Measurements from ENCODE around the gene IRX4.

The IRX4 gene

DNA sequence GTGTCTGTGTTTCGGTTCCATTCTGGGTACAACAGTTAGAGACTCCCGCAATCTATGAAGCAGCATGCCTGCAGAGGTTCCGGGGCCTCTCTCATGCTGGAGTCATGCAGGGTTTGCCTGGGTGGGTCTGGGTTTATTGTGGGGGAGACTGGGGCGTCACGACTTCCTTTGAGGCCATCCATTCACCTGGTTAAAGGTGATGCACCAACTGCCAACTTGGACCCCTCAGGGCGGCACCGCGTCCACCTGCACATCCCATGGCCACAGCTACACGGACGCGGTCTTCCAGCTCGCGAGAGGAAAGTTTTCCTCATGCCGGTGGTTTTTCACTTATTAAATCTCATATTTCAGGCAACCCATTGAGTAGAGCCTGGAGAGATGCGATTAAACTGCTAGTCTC, 30.9 kb upstream of the IRX4 start:
- no peak for DNase-seq

DNA sequence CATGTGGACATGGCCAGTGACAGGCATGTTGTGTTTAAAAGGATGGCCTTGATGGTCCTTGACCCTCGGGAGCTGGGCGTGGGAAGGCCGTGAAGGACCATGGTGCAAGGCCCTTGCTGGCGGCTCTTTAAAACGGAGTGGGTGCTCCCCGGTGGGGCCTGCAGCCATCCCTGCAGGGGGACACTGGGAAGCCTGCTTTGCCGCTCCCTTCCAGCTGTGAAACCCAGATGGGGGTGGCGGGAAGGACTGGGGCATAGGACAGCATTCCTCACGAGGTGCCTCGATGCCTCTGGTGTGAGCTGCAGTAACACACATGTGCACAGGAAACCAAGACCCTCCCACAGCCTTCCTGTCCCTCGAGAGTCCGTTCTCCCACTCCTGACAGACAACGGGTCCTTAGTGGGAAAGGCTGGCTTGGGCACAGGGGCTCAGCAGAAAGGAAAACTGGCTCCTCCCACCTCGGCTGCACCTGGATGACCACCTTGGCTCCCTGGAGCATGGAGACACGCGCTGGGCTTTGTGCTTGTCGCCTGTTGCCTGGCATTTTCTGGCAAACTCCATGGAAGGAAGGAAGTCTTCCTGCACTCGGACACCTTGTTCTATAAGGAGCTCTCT, 30.3 kb upstream of the IRX4 start:
- DNase-seq, result no peak

DNA sequence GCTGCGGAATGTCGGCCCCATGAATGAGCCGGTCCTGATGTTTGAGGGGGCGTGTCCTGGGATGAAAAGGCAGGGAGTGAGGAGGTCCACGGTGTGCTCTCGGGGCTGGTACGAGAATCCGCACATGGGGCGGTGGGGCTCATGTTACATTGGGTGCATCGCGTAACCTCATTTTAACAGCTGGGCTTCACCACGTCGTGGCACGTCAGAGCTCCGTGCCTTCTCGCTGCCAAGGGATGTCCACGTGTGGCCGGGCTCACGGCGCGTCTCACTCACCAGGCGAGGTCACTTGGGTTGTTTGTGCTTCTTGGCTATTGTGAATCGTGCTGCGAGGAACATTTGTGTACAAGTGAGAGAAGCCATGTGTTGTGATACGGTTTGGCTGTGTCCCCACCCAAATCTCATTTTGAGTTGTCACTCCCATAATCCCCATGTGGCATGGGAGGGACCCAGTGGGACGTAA, 29.1 kb upstream of the IRX4 start:
- DNase-seq, result no peak

DNA sequence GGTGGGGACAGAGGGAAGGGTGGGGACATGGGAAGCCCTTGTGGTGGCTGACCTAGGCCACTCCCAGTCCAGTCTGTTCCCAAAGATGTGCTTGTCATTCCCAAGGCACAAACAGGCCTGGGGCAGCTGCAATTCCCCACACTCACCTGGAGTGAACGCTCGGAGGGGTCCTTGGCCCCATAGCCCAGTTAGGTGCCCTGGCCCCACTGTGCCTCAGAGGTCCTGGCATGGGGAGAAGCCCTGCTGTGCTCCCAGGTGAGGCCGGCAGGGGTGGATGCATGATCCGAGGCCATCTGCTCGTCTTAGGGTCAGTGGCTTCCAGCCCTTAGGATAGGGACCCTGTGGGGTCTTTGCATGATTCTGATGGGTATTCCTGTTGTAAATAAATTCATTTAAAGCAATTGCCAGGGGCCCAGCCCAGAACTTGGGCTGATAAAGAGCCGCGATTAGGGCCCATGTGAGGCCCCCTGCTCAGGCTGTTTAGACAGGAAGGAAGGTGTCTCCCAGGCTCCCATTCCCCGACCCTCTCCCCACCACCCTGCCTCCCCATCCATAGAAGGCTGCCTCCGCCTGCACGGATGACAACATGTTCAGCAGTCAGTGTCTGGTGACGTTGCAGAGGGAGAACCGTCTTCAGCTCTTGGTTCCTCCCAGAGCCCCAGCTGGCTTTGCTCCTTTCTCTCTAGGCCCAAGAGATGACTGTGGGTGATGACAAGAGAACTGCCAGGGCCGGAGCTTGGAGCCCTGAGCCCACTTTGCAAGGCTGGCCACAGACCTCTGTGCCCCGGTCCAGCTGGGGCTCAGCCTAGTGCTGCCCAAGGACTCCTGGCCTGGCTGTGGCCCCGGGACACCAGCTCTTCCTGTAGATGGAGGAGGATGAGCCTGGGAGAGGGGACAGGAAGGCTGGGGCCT, 28.4 kb upstream of the IRX4 start:
- no peak for DNase-seq

DNA sequence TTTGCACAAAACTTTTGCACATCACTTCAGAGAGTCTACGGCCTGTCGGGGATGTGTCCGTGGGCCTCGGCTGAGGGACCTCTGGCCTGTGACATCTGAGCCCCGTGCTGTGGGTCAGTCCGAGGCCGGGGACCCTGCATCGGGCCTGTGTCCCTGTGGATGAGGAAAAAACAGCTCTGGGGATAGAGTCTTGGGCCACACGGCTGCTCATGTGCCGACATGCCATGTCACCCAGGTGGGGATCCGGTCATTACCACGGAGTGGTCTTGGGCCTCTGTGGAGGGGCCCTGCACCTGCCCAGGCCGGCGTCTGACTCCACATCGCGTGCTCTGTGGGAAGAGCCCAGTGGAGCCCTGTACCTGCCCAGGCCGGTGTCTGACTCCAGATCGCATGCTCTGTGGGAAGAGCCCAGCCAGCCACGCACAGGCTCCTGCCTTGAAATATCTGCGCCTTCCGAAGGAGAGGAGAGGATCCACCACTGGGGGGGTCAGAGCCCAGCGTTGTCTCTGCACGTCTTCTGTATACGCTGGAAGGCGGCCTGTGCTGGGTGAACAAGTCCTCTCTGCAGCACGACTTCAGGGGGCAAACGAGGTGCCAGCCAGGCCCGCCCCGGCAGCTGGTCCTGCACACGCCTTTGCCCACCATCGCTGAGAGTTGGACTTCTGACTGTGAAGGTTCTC, 27.5 kb upstream of the IRX4 start:
- no peak for DNase-seq

DNA sequence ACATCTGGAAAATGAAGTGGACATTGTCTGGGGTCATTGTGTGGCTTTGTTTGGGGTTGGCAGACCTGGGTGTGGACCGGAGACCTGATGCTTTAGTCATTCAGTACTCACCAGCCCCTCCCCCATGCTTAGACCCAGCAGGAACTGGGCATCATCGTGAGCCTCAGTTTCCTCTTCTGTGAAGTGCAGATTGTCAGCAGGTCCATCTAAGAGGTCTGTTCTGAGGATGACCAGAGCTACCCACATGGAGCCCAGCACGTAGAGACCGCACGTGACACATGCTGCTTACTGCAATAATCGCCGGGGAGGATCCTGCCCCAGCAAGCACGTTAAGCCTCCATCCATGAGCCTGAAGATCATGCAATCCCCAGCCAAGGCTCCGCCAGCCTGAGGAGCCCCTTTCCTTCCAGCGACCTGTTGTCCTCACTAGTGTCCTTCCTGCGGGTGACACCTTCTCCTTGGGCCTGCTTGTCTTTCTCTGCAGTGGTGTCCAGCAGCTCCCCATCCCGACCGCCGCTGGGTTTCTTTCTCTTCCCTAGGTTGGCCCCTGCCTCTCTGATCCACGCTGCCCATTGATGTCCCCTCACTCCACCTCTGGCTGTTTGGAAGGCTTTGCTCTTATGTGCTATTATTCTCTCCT, 26.7 kb upstream of the IRX4 start:
- DNase-seq, result no peak

DNA sequence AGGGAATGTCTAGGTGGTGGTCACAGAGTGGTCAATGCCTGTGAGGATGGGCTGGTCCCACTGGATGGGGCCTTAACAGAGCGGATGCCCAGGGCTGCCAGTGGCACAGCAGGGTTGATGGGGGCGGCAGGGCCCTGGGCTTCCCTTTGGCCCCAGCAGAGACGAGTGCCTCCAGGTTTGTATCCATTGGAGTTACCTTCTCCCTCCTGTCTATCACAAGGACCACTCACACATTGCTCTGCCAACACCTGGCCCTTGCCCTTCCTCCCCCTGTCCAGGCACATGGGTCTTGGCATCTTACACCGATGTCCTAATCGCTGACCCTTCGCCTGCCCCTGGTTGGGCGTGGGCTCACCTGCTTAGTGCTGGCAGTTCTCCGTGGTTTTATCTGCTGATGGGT, 26.2 kb upstream of the IRX4 start:
- no peak for DNase-seq

DNA sequence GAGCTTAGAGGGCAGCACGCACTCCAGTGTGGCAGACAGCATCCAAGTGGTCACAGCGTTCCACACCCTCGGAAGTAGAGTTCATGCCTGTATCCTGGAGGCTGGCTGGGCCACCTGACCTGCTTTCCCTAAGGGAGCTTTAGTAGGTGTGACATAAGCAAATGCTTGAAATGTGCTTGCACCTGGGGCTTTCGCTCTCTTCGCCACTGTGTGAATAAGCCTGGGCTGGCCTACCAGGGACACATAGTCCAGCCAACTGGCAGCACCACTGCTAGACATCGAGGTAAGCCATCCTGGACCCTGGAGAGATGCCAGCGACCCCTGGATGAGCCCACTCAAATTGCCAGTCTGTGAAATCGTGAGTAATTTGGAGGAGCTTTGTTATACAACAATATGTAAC, 24.9 kb upstream of the IRX4 start:
- no peak for DNase-seq

DNA sequence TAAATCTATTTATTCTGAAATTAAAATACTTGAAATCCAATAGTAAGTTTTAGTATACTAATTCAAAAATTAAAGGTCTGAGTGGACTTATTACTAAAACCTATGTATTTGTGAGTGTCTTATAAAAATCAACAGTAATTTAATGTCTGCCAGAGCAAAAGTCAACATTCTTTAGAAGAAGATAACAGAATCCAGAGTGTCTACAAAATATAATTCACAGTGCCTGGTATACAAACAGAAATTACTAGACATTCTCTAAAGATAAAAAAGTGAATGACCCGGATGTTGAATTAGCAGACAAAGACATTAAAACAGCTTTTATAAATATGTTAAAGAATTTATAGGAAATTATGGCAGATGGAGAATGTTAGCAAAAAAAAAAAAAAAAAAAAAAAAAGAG, 22.4 kb upstream of the IRX4 start:
- no peak for DNase-seq

DNA sequence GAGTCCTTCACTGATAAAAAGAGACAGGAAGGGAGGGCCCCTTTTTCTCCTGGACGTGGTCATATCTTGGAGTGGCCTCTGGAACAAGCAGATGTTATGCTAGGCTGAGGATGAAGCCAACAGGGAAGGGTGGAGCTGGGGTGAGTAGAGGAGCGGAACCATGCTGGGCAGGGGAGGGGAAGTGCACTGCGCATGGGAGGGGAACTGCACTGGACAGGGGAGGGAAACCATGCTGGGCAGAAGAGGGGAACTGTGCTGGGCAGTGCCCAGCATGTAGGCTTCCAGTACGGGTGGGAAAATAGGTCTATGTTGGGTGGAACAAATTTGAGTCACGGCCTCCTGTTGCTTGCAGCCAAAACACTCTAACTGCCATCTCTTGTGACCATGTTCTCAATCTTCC, 19.3 kb upstream of the IRX4 start:
- DNase-seq, result no peak

DNA sequence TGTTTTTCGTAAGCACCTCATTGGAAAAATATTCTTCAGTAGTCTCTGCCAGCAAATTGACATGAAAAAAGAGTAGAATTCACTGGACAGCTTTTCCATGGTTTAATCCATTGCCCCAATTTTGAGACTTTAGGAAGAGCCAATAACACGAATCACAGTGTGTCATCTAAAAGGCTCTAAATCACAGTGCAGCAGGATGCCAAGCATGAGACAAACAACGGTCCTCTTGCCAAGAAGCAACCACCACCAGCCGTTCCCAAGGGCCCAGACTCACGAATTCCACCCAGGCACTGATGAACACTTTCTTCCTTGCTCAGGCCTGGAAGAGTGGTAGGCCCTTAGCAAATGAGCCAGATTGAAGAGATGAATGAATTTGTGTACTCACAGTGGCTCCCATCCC, 18.3 kb upstream of the IRX4 start:
- no peak for DNase-seq

DNA sequence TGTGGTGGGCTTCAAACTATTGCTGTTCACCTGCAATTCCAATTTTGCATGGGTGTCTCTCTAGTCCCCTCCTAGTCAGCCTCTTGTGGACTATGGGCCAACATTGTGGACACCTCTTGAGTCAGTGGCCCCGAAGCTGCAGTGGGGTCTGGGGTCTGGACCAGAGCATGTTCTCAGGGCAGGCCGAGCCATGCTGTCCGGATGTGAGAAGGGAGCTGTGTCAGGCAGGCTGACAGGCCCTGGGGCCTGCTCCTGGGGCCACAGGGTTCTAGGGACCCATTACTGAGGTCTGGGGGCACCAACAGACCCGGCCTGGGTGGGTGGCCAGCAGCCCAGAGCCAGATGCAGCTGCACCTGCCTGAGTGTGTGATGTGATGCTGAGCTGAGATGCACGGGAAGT, 16.5 kb upstream of the IRX4 start:
- DNase-seq, result no peak

DNA sequence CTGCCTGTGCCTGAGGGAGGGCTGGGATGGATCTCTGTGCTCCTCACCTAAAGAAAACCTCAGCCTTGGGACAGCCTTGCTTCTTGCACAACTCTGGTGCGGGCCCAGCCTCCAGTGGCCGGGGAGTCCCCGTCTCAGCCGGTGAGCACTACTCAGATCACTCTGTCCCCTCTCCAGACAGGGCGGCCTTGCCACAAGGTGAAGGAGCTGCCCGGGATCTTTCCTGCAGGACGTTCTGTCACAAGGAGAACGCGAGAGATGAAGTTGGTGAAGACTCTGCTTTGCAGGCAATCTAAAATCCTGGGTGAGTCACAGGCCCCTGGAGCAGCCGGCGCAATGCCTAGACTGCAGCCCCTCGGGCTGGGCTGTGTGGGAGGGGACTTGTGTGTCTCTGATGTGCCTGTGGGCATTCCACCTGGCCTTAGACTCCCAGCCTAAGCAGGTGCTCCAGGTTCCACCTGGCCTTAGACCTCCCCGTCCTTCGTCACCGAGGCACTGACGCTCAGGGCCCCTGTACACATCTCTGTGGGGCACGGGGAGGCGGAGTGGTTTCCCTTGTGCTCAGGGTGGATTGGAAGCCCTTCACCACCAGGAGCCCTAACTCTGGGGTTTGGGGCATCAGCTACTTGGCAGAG, 15.2 kb upstream of the IRX4 start:
- DNase-seq, result no peak

DNA sequence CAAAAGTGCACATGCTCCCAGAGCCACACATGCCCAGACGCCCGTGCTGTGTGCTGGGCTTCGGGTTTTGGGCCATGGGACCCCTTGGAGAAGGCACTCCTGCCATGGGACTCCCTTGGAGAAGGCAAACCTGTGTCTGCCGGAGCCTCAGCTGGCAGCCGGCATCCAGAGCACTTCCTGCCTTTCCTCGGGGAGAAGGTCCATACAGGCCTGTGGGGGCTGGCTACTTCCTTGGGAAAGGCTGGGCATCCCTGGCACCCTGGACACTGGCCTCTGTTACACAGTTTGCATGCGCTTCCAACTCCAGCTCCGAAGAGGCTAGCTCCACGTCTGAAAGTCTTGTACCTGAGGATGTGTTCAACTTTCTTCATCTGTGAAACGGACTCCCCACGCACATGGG, 14.7 kb upstream of the IRX4 start:
- DNase-seq, result no peak

DNA sequence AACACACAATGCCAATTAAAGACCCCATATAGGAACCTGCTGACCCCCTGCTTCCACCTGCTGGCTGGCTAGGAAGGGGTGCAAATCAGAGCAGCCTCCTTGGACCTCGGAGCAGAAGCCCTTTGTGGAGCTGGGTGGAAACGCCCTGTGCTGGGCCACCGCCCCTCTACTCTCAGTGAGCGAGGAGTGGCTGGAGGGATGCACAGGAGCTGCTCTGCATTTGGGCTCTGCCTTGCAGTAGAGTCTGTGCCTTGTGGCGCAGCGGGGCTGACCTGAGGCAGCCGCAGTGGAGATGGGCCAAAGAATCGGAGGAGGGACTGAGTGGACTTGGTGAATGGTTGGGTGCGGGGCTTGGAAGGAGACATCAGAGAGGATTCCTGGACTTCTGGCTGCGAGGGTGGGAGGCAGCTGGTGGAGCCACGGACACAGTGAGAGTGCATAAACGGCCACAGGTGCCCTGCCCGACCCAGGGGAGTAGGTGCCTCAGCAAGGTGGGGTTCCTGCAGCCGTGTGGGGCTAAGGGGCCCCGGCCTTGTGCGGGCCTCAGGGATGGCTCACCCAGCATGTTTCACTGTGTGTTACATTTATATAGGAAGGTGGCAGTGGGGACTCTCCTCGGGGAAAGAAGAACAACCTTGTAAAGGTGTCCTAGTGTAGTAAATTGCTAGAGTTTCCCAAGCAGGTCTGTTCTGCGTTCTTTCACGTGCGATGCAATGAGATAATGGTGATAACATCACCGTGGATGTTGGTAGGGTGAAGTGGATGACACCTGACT, 14.1 kb upstream of the IRX4 start:
- no peak for DNase-seq

DNA sequence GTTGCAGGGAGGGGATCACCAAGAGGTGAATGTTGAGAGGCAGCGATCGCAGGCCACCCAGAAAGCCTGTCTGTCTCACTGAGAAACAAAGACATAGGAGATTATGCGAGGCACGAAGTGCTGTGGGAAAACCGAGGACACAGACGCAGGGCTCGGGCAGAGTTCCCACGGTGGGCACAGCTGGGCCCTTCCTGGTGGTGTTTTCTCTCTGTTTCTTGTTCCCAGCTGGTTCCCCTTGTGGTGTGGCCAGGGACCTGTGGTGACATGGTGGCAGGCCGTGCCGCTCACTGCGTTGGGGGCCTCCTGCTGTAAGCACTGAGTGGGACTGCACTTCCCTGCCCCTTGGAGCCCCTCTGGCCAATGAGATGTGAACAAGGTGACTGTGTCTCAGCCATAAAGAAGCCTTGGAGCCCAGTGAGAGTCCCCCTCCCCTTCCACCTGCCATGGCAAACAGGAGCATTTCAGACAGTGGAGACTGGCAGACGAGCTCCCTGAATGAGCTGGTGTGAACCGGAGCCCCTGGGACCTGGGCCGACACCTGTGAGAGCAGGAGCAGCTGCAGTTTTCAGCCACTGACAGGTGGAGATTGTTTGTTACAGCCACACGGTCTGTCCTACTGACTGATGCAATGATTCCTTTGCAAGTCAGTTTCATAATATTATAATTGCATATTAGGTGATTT, 13.2 kb upstream of the IRX4 start:
- no peak for DNase-seq

DNA sequence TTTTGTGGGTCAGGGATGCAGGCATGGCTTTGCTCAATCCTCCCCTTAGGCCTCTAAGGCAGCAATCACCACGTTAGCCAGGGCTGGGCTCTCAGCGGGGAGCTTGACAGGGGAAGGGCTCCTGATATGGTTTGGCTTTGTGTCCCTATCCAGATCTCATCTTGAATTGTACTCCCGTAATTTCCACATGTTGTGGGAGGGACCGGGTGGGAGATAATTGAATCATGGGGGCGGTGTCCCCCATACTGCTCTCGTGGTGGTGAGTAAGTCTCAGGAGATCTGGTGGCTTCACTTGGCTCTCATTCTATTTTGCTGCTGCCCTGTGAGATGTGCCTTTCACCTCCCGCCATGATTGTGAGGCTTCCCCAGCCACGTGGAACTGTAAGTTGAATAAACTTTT, 11.5 kb upstream of the IRX4 start:
- no peak for DNase-seq

DNA sequence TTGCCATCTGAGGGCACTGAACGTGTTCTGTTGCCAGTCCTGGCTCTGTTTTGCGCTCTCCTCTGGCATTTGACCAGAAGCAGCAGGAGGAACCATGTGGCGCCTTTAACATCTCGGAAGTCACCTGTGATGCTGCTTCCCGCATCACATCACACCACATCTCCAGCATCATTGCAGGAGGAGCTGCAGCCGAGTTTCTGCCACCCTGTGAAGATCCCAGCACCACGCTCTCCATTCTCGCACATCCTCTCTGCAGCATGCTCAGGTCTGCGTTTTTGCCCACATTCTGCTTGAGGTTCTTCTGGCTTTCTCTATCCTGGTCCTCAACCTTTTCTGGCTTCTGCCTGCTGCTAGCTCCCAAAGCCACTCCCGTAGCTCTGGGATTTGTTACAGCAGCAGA, 11.0 kb upstream of the IRX4 start:
- DNase-seq, result no peak

DNA sequence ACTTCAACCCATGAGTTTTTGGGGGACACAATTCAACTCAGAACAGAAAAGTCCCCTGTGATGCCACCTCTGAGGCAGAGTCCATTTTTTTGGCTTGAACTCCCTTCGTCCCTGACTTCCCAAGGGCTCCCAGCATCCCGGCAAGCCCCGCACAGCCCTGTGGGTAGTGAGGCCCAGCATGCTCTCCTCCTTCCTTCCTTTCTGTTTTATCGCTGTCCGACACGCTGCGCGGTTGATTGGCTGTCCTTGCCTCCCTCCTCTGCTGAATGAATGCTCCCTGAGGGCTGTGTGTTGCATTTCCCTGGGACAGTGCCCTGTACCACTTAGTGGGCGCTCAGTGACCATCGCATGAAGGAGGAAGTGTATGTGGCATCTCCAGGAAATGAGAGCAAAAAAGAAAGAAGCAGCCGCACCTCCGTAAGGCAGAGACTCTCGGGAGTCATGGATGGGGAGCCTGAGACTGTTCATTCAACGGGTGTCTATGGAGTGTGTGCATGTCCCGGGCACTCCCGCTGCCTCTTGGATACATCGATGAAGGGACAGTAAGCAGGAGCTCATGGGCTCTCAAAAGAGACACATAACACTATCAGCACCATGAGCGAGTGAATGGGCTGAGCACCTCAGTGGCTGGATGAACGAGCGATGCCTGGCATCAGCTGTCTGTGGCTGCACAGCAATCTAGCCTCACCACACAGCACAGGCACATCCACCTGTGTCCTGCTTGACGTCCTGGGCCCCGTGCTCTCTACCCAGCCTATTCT, 10.1 kb upstream of the IRX4 start:
- DNase-seq, result no peak

DNA sequence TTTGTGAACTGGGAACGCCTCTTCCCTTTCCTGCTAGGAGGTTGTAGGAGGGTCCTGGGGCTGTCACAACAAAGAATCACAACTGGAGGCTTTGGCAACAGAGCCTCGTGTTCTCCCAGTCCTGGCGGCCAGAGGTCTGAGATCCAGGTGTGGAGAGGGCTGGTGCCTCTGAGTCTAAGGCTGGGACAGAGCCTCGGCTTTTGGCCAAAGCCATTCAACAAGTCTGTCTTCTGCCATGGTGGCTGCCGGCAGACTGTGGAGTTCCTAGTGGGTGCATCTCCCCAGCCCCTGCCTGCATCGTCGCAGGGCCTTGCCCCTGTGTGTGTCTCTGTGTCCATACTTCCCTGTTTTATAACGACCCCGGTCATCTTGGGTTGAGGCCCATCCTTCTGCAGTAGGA, 9.5 kb upstream of the IRX4 start:
- no peak for DNase-seq

DNA sequence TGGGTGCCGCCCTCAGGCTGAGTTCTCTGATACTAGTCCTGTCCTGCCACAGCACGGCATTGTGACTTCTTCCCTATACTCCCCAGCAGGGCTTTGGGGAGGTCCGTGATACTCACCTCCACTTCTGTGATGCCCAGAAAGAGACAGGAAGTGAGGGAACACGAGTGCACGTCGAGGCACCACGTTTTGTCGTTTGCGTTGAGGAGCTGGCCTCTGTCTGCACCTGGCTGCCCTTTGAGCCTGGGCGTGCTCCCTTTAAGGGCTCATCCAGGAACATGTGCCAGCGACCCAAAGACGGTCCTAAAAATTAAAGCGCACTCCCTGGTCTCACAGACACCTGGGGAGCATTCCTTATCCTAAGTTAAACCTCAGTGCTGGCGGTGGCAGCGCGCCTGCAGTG, 8.7 kb upstream of the IRX4 start:
- DNase-seq, result no peak

Measured in stimulated activated CD8-positive, alpha-beta memory T cell treated with anti-CD3 and anti-CD28 coated beads, Interleukin-4, amount 100 ng/mL, for 48 hours (primary cell).